NCI-H2029 treated with DMSO at 0.1 percent for 48 hours (cell line): ENCODE results near the gene SLC38A7.
"Not testable (repeated sequence)": the region's sequence is repeated elsewhere in the genome, so short reads cannot be mapped to it uniquely, and the experiment has no call there.

Source experiments
- DNase-seq: peaks from one replicate; lab custom pipeline; 2025; lab: John Stamatoyannopoulos, UW

The SLC38A7 gene, protein sequence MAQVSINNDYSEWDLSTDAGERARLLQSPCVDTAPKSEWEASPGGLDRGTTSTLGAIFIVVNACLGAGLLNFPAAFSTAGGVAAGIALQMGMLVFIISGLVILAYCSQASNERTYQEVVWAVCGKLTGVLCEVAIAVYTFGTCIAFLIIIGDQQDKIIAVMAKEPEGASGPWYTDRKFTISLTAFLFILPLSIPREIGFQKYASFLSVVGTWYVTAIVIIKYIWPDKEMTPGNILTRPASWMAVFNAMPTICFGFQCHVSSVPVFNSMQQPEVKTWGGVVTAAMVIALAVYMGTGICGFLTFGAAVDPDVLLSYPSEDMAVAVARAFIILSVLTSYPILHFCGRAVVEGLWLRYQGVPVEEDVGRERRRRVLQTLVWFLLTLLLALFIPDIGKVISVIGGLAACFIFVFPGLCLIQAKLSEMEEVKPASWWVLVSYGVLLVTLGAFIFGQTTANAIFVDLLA

DNA sequence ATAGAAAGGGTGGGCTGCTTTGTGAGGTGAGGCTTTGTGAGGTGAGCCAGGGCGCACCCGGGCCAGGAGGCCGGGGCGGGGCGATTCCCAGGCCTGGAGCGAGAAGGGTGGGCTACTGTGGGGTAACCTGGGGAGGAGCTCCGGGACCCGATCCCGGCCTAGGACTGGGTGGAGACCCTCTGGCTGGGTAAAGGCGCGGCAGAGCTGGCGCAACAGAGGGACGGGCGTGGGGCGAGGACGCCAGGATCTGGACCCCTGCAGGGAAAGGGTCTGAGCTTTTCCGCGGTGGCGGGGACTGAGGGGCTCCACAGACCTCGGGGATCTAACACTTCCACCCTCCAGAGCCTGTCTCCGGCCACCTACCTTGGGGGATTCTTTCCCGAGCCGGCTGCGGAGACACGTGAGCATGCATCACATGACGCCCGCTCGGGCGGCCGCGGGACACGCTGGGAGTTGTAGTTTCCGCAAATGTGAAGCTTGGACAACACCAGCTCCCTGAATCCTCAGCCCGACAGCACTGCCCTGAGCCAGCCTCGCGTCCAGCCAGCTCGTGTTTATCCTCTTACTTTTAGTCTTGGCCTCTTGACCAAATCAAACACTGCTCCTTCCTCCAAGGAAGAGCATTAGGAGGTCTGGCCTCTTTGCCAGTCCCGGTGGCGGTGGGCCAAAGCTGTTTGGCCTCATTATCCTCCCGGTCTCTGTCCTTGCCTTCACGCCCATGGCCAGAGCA, at the start of gene SLC38A7:
Gene SLC38A7, minus strand, starts transcription at position 417 of the 730 bp plus-strand sequence. CDS start 4,644 bp downstream, outside the sequence.
- no peak for DNase-seq

- DNase-seq = peak; percentile 15
Measured at GRCh38 chr16:58733671-58734458, 49.3 kb upstream of the SLC38A7 start, which contains the start of gene GOT2. GOT2 (minus strand) TSS chr16:58734316; CDS start chr16:58734228, 88 bp downstream.

GRCh38 chr16:58733248-58733670, 48.7 kb upstream of the SLC38A7 start:
- DNase-seq = no peak

- DNase-seq = no peak
Measured at GRCh38 chr16:58732545-58733247, 48.1 kb upstream of the SLC38A7 start.

- DNase-seq = no peak
Measured at GRCh38 chr16:58730724-58731370, 46.3 kb upstream of the SLC38A7 start.

- DNase-seq = no peak
Measured at GRCh38 chr16:58727796-58728568, 43.4 kb upstream of the SLC38A7 start.

DNA sequence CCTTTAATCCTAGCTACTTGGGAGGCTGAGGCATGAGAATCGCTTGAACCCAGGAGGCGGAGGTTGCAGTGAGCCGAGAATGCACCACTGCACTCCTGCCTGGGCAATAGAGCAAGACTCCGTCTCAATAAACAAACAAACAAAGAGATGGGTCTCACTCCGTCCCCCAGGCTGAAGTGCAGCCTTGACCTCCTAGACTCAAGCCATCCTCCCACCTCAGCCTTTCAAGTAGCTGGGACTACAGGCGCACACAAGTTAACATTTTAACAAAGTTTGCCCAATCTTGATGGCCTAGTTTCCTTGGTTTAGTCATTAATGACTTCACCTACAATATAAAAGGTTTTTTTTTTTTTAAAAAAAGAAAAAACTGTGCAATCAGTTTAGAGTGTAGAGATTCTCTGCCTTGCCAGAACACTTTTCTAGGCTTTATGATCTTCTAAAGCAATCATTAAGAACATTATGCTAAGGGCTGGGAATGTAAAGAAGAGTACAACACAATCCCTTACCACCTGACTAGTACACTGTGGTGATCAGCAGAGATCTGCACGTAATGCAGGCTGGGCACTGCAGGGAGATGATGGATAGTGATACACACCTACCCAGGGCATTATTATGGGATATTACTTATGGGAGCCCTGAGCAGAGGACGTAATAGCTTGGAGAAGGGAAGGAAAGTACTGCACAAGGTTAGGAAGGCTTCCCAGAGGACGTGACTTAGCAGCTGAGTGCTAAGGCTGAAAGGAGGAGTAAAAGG, 42.6 kb upstream of the SLC38A7 start:
- no peak for DNase-seq

DNA sequence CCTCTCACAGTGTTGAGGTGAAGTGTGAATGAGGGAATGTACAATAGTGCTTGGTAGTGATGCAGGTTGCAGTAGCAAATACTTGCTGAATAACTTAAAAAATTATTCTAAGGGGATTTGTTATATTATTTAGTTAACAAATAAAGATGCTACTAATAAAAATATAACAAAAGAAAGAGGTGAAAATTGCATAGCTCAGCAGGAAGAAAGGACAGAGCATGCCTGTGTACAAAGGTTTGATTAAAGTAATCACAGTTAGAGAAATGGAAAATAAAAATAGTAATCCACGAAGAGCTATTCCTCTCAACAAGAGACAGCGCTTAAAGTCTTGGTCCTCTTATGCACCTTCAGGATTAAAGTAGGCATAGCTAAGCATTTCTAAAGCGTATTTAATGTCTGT, 38.5 kb upstream of the SLC38A7 start:
- DNase-seq = no peak

DNA sequence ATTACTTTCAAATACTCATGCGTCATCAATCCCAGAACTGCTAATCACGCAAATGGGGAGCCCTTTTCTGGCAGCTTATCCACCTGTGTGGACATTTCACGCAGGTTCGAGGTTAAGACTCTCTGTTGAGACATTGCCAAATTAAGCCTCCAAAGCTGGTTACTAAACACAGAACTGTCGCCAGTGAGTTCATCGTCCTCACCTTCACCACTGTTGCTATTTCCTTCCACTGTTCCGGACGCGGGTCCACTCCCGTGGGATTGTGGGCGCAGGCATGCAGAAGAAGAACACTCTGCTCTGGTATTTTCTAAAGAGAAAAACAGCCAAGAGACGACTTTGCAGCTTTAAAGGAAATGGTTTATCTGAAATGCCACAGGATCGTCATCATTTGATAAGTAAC, 33.4 kb upstream of the SLC38A7 start:
- DNase-seq = no peak

- DNase-seq = no peak
Measured at GRCh38 chr16:58716468-58716867, 31.9 kb upstream of the SLC38A7 start.

DNA sequence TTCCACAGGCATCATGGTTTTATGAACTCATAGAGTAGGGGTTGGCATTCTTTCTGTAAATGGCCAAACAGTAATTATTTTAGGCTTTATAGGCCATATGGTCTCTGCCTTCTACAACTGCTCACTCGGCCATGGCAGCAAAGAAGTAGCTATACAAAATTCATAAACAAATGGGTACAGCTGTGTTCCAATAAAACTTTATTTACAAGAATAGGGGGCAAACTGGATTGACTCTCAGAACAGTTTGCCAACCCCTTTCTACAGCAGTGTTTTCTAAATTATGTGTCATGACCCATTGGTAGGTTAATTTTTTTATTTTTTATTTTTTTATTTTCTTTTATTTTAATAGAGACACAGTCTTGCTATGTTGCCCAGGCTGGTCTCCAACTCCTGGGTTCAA, 29.2 kb upstream of the SLC38A7 start:
- DNase-seq = no peak

DNA sequence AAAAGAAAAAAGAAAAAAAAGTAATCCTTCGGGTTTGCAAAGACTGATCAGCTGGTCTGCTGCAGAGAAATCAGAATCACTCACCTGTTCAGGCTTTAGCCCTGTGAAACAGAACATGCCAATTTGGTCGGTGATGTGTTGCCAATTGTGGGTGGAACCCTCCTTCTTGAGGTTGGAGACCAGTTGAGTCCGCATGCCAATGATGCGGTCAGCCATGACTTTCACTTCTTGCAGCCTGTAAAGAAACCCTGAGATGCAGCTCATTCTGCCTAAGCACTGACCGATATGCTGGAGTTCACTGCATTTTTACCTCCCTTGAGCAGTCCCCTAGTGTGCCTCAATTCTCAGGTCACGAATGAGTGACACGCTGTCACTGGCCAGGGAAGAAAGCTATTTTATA, 24.8 kb upstream of the SLC38A7 start:
- DNase-seq = no peak

DNA sequence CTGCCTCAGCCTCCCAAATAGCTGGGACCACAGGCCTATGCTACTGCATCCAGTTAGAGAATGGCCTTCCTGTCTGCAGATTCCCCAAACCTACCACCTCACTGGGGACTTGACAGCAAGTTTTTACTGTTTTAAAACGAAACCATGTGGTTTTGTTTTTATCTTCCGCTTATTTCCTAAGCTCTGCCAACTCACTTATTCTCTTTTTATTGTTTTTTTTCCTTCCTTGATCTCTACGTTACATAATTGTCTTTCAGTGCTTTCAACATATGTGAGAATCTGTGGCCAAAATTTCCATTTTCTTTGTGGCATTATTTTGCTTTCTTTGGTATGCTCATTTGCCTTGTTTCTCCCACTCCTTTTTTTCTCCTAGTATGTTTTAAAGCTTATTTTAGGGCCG, 14.6 kb upstream of the SLC38A7 start:
- no peak for DNase-seq

DNA sequence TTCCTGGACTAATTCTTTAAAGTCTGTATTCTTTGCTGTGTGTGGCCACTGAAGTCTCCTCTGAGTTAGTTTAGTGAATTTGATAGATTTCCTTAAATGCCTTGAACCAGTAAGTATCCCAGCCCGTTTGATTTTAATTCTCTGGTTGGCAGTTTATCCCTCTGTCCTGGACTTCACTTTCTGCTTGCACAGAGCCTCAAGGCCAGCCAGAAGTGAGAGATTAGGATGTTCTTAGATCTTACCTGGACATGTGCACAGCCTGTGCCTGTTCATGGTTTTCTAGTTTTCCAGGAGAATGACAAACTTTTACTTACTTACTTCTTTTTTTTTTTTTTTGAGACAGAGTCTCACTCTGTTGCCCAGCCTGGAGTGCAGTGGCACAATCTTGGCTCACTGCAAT, 10.8 kb upstream of the SLC38A7 start:
- DNase-seq = no peak

DNA sequence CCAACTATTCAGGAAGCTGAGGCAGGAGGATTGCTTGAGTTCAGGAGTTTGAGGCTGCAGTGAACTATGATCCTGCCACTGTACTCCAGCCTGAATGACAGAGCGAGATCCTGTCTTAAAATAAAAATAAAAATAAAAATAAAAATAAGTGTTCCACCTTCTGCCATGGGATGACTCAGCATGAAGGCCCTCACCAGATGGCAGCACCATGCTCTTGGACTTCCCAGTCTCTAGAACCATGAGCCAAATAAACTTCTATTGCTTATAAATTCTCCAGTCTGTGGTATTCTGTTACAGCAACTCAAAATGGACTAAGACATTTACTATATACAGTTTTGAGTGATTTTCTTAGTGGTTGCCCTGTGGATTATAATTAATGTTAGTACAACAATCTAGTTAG, 7.9 kb upstream of the SLC38A7 start:
- no peak for DNase-seq

GRCh38 chr16:58686985-58687706, 2.6 kb upstream of the SLC38A7 start:
- not testable (repeated sequence) for DNase-seq

- DNase-seq = no peak
Measured at GRCh38 chr16:58685084-58685449, 497 bp upstream of the SLC38A7 start.

DNA sequence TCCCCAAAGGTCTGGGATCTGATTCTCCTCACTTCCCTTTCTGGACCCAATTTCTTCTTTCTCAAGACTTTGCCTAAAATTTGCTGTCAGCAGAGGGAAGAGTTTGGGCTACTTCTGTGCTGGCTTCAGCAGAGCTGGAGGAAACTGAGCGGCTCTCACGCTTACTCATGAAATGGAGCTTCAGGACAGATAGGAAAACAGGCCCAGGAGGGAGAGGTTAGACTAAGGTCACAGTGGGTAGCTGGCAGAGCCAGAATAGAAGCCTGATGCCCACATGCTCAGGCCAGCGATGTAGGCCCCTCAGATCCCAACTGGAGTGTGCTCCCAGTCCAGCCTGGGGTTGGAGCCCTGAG, 593 bp downstream of the SLC38A7 start:
- no peak for DNase-seq

GRCh38 chr16:58679763-58680162, 4.8 kb downstream of the SLC38A7 start:
- DNase-seq = no peak
